Spleen (tissue), 7 donors: ENCODE data around the gene AKAP6.

ENCODE experiments used
- CTCF ChIP-seq, 11 experiments: fragments of 200-600 bp in 7 of 11; fragments of 450-650 bp in 4 of 11; sonication (generic) in 4 of 11; IDR thresholded peaks in 8 of 11; conservative IDR thresholded peaks in 3 of 11; 1 replicate in 7 of 11; 2 replicates in 4 of 11; pipeline versions ENCODE4 v1.4.0 to v1.8.0; 2016 to 2021; ENCODE audit warnings: antibody characterized with exemption in 11 of 11, inconsistent platforms in 4 of 11, mild to moderate bottlenecking in 1 of 11
- POLR2A ChIP-seq, 3 donors: fragments of 450-650 bp; IDR thresholded peaks; one replicate each; pipeline ENCODE4 v1.5.1; 2017; ENCODE audit warnings: antibody characterized with exemption in 3 of 3, mild to moderate bottlenecking in 1 of 3
- donor health status: DM: no; HTN: no; CAD: no; lungs with moderate emphysema.
- donor health status: DM: no; HTN: no; CAD: no.
- donor health status: DM: no; HTN: no; CAD: no.

- TF ChIP-seq CTCF (IDR thresholded peaks at IDR 0.05 in 8 of 11, conservative IDR thresholded peaks at IDR 0.05 in 3 of 11): no peak
- no peak for TF ChIP-seq POLR2A (IDR thresholded peaks at IDR 0.05)
These were observed 457.8 kb downstream of the AKAP6 start for GRCh38 chr14:32786886-32787285.
